GM21447 (cell line): ENCODE data around the gene LYST.

Experiments used
- ATAC-seq: cut with Tn5 transposase; IDR thresholded peaks from one replicate; pipeline ENCODE4 v1.9.1; 2021; ENCODE audit not compliant: unreplicated experiment

Gene LYST

GRCh38 chr1:235722858-235723257 is 143.8 kb downstream of the LYST start:
- no peak for ATAC-seq

- ATAC-seq, result no peak
Measured at GRCh38 chr1:235721982-235722381, 144.7 kb downstream of the LYST start.

- ATAC-seq, result no peak
Measured at GRCh38 chr1:235720544-235720943, 146.2 kb downstream of the LYST start.

GRCh38 chr1:235714205-235714897 is 152.4 kb downstream of the LYST start:
- ATAC-seq, result no peak

- no peak for ATAC-seq
Measured at GRCh38 chr1:235712812-235713211, 153.9 kb downstream of the LYST start.

GRCh38 chr1:235710687-235711086 is 156.0 kb downstream of the LYST start:
- ATAC-seq, result no peak

- ATAC-seq, result no peak
Measured at GRCh38 chr1:235709018-235709417, 157.7 kb downstream of the LYST start.

GRCh38 chr1:235708390-235708962 is 158.2 kb downstream of the LYST start:
- ATAC-seq, result no peak

GRCh38 chr1:235703506-235703905 is 163.2 kb downstream of the LYST start:
- no peak for ATAC-seq

- no peak for ATAC-seq
Measured at GRCh38 chr1:235702412-235702811, 164.3 kb downstream of the LYST start.

GRCh38 chr1:235697508-235697907 is 169.2 kb downstream of the LYST start:
- no peak for ATAC-seq

GRCh38 chr1:235689356-235689755 is 177.3 kb downstream of the LYST start:
- ATAC-seq, result no peak

- no peak for ATAC-seq
Measured at GRCh38 chr1:235688096-235688495, 178.6 kb downstream of the LYST start.

GRCh38 chr1:235683653-235684052 is 183.1 kb downstream of the LYST start:
- ATAC-seq, result no peak

- no peak for ATAC-seq
Measured at GRCh38 chr1:235682216-235682615, 184.5 kb downstream of the LYST start.

GRCh38 chr1:235679644-235680043 is 187.1 kb downstream of the LYST start:
- no peak for ATAC-seq

- no peak for ATAC-seq
Measured at GRCh38 chr1:235679005-235679404, 187.7 kb downstream of the LYST start.

- no peak for ATAC-seq
Measured at GRCh38 chr1:235675152-235675890, 191.4 kb downstream of the LYST start.

- no peak for ATAC-seq
Measured at GRCh38 chr1:235673981-235674380, 192.7 kb downstream of the LYST start.

GRCh38 chr1:235671992-235672391 is 194.7 kb downstream of the LYST start:
- ATAC-seq, result no peak

GRCh38 chr1:235670157-235670776 is 196.4 kb downstream of the LYST start:
- no peak for ATAC-seq

GRCh38 chr1:235669277-235669676 is 197.4 kb downstream of the LYST start:
- no peak for ATAC-seq
